HG02938 (cell line): ENCODE results near the gene NEK4.

Source experiments
- ATAC-seq: cut with Tn5 transposase; IDR thresholded peaks from one replicate; pipeline ENCODE4 v1.9.1; 2021; ENCODE audit warnings: mild to moderate bottlenecking, moderate library complexity; ENCODE audit not compliant: unreplicated experiment

NEK4 gene

GRCh38 chr3:52705438-52705687 is 65.4 kb downstream of the NEK4 start:
- no peak for ATAC-seq

- ATAC-seq = peak; percentile 2
Measured at GRCh38 chr3:52704611-52705437, 65.9 kb downstream of the NEK4 start.

- no peak for ATAC-seq
Measured at GRCh38 chr3:52703341-52703740, 67.4 kb downstream of the NEK4 start.

- no peak for ATAC-seq
Measured at GRCh38 chr3:52697632-52697965, 73.1 kb downstream of the NEK4 start.

GRCh38 chr3:52696830-52697631 is 73.7 kb downstream of the NEK4 start:
- ATAC-seq = no peak

GRCh38 chr3:52695798-52696671 is 74.7 kb downstream of the NEK4 start:
- no peak for ATAC-seq

- no peak for ATAC-seq
Measured at GRCh38 chr3:52694528-52695189, 76.1 kb downstream of the NEK4 start.

GRCh38 chr3:52693071-52693470 is 77.7 kb downstream of the NEK4 start:
- no peak for ATAC-seq

GRCh38 chr3:52690560-52690959 is 80.2 kb downstream of the NEK4 start:
- ATAC-seq = no peak

GRCh38 chr3:52689151-52689550 is 81.6 kb downstream of the NEK4 start:
- no peak for ATAC-seq

- ATAC-seq = no peak
Measured at GRCh38 chr3:52688266-52688665, 82.5 kb downstream of the NEK4 start.

- ATAC-seq = peak; percentile 80
Measured at GRCh38 chr3:52685709-52686691, 84.7 kb downstream of the NEK4 start, which contains the start of the genes GNL3 and PBRM1. Gene GNL3 (plus strand): TSS chr3:52686032. CDS start chr3:52686093, 61 bp downstream. Gene PBRM1 (minus strand): TSS chr3:52685913.

GRCh38 chr3:52685285-52685708 is 85.4 kb downstream of the NEK4 start:
- peak; percentile 57 for ATAC-seq

- no peak for ATAC-seq
Measured at GRCh38 chr3:52684184-52684583, 86.6 kb downstream of the NEK4 start.

GRCh38 chr3:52683611-52684010 is 87.1 kb downstream of the NEK4 start:
- ATAC-seq = no peak

GRCh38 chr3:52682016-52682415 is 88.7 kb downstream of the NEK4 start:
- ATAC-seq = no peak

GRCh38 chr3:52681596-52681995 is 89.1 kb downstream of the NEK4 start:
- no peak for ATAC-seq

- no peak for ATAC-seq
Measured at GRCh38 chr3:52679811-52680210, 90.9 kb downstream of the NEK4 start.

GRCh38 chr3:52679199-52679538 is 91.6 kb downstream of the NEK4 start:
- ATAC-seq = no peak
